CD14-positive monocyte (primary cell): ENCODE data around the gene CPED1. TPM values are rescaled to one million over a fixed set of nuclear protein-coding genes. Genes with fewer than 3 reads are reported as not detected.
"Not testable (repeated sequence)": the region's sequence is repeated elsewhere in the genome, so short reads cannot be mapped to it uniquely, and the experiment has no call there.

ENCODE experiments used
- DNase-seq, 3 donors: peaks; one replicate each; pipeline ENCODE4 v3.0.0-alpha.2; 2011 to 2022
- H2AFZ ChIP-seq: 2 replicates; pipeline ENCODE4 v1.6.0; 2012; ENCODE audit warnings: mild to moderate bottlenecking, low read depth, low read length, inconsistent platforms; ENCODE audit not compliant: insufficient read depth, poor library complexity, severe bottlenecking
- H3K27ac ChIP-seq, 2 donors: 1 replicate in 1 of 2; 2 replicates in 1 of 2; pipeline ENCODE4 v1.5.1; 2012 to 2013; ENCODE audit warnings: low read length in 2 of 2, control low read depth in 1 of 2, inconsistent platforms in 1 of 2, low read depth in 1 of 2, mild to moderate bottlenecking in 1 of 2
- H3K27me3 ChIP-seq, 2 donors: one replicate each; pipeline versions ENCODE4 v1.6.0 to v1.6.1; 2011 to 2013; ENCODE audit warnings: low read length in 2 of 2; ENCODE audit not compliant: control insufficient read depth in 2 of 2, insufficient read depth in 2 of 2
- H3K36me3 ChIP-seq, 2 donors: replicated peaks in 1 of 2; 1 replicate in 1 of 2; 2 replicates in 1 of 2; pipeline versions ENCODE4 v1.5.1 to v1.6.1; 2012 to 2013; ENCODE audit warnings: low read length in 2 of 2, control low read depth in 1 of 2, inconsistent platforms in 1 of 2, mild to moderate bottlenecking in 1 of 2; ENCODE audit not compliant: insufficient read depth in 2 of 2, control insufficient read depth in 1 of 2
- H3K4me1 ChIP-seq, 2 donors: 1 replicate in 1 of 2; 2 replicates in 1 of 2; pipeline versions ENCODE4 v1.5.1 to v1.6.1; 2012 to 2013; ENCODE audit warnings: low read length in 2 of 2, control low read depth in 1 of 2, inconsistent platforms in 1 of 2, mild to moderate bottlenecking in 1 of 2, moderate library complexity in 1 of 2; ENCODE audit not compliant: insufficient read depth in 2 of 2, control insufficient read depth in 1 of 2
- H3K4me2 ChIP-seq: replicated peaks from 2 replicates; pipeline ENCODE3; 2012; ENCODE audit warnings: low read length, moderate library complexity, mild to moderate bottlenecking; ENCODE audit not compliant: poor library complexity, severe bottlenecking; ENCODE audit errors: extremely low read depth
- H3K4me3 ChIP-seq, 3 experiments: fragments of 200-600 bp in 1 of 3; sonication (generic) in 1 of 3; replicated peaks in 1 of 3; 1 replicate in 2 of 3; 2 replicates in 1 of 3; pipeline ENCODE4 v1.5.1; 2011 to 2013; ENCODE audit warnings: low read length in 3 of 3, mild to moderate bottlenecking in 3 of 3, control low read depth in 2 of 3, low read depth in 2 of 3, inconsistent platforms in 1 of 3, moderate library complexity in 1 of 3
- H3K79me2 ChIP-seq: 2 replicates; pipeline ENCODE4 v1.6.0; 2012; ENCODE audit warnings: mild to moderate bottlenecking, control low read depth, inconsistent platforms, low read length, moderate library complexity; ENCODE audit not compliant: insufficient read depth
- H3K9ac ChIP-seq: 2 replicates; pipeline ENCODE4 v1.6.0; 2017; ENCODE audit warnings: low read length, mild to moderate bottlenecking; ENCODE audit not compliant: insufficient read depth, poor library complexity, severe bottlenecking
- H3K9me3 ChIP-seq, 2 donors: replicated peaks in 1 of 2; 1 replicate in 1 of 2; 2 replicates in 1 of 2; pipeline versions ENCODE4 v1.5.1 to v1.6.1; 2012 to 2013; ENCODE audit warnings: low read length in 2 of 2, control low read depth in 1 of 2; ENCODE audit not compliant: control insufficient read depth in 1 of 2, insufficient read depth in 1 of 2
- H4K20me1 ChIP-seq: 2 replicates; pipeline ENCODE4 v1.6.0; 2012; ENCODE audit warnings: mild to moderate bottlenecking, low read length, control low read depth, moderate library complexity; ENCODE audit not compliant: insufficient read depth
- H3K27ac Mint-ChIP-seq, 7 donors: one replicate each; pipeline ENCODE4 v1.8.0; 2020; ENCODE audit warnings: mild to moderate bottlenecking in 7 of 7, mixed read lengths in 7 of 7, moderate library complexity in 6 of 7, inconsistent platforms in 2 of 7
- H3K27me3 Mint-ChIP-seq, 3 donors: one replicate each; pipeline ENCODE4 v1.8.0; 2021 to 2022; ENCODE audit warnings: low read depth in 3 of 3, mild to moderate bottlenecking in 3 of 3, mixed read lengths in 3 of 3, moderate library complexity in 3 of 3, inconsistent platforms in 1 of 3
- H3K36me3 Mint-ChIP-seq, 2 donors: one replicate each; pipeline ENCODE4 v1.8.0; 2020; ENCODE audit warnings: mixed read lengths in 2 of 2, inconsistent platforms in 1 of 2, mild to moderate bottlenecking in 1 of 2
- H3K4me1 Mint-ChIP-seq: one replicate; pipeline ENCODE4 v1.8.0; 2020; ENCODE audit warnings: mild to moderate bottlenecking, mixed read lengths
- H3K4me3 Mint-ChIP-seq, 2 donors: one replicate each; pipeline ENCODE4 v1.8.0; 2020; ENCODE audit warnings: mild to moderate bottlenecking in 2 of 2, mixed read lengths in 2 of 2, moderate library complexity in 1 of 2
- H3K9me3 Mint-ChIP-seq, 7 donors: one replicate each; pipeline ENCODE4 v1.8.0; 2020 to 2022; ENCODE audit warnings: mixed read lengths in 7 of 7, mild to moderate bottlenecking in 6 of 7, moderate library complexity in 6 of 7, inconsistent platforms in 2 of 7
- CTCF ChIP-seq: fragments of 200-600 bp; IDR thresholded peaks from one replicate; pipeline ENCODE4 v1.8.0; 2022; ENCODE audit warnings: antibody characterized with exemption, mild to moderate bottlenecking
- WGBS: methylation state at CpG from one replicate; pipeline ENCODE4 v1.1.5; 2013; ENCODE audit warnings: missing lambda C conversion rate; ENCODE audit not compliant: insufficient coverage; 5-methylcytosine and 5-hydroxymethylcytosine counted together
- intact Hi-C, 2 donors: fragments of 100-400 bp; cut with micrococcal nuclease; formaldehyde crosslinking; loops; one replicate each; pipeline versions ENCODE4 v1.15.0 to v1.15.1; 2023
- polyA plus RNA-seq, 3 donors: library from polyadenylated mRNA; depleted of rRNA in 1 of 3; unstranded in 2 of 3; stranded (reverse) in 1 of 3; fragments of 300-500 nt in 2 of 3; fragments of >200 nt in 1 of 3; fragmentation: Illumina TruSeq in 2 of 3; gene quantifications; 1 replicate in 2 of 3; 2 replicates in 1 of 3; pipeline ENCODE4 v1.2.3, GENCODE V29; 2012 to 2021

CPED1 gene
- polyA plus RNA-seq, 3 donors = 9.8 to 30.0 (median 20.4) TPM

GRCh38 chr7:121252523-121253235 lies 264.2 kb downstream of the CPED1 start:
- H4K20me1 ChIP-seq, H3K4me3 ChIP-seq, intact Hi-C loops, H3K36me3 Mint-ChIP-seq, H3K9me3 ChIP-seq, H3K79me2 ChIP-seq, DNase-seq, H3K36me3 ChIP-seq, H3K27me3 ChIP-seq, H3K27ac Mint-ChIP-seq, H3K4me1 Mint-ChIP-seq, H3K9ac ChIP-seq, H3K4me2 ChIP-seq, H3K27me3 Mint-ChIP-seq, H3K4me3 Mint-ChIP-seq, H3K27ac ChIP-seq, H3K4me1 ChIP-seq, H2AFZ ChIP-seq: not testable (repeated sequence)
- WGBS = no CpG with 5 or more reads among the region's 5 CpGs
- H3K9me3 Mint-ChIP-seq = peaks cover 10 to 23% (median 14%) of the 10 kb centered on the region in 7 donors

GRCh38 chr7:121259826-121260225 lies 271.3 kb downstream of the CPED1 start:
- intact Hi-C loops = no loop called here
- Histone ChIP-seq H3K4me3 (no peak overlapping the region), H3K9ac (no peak overlapping the region), H3K9me3 (no peaks in the 10 kb centered on the region), H2AFZ (no peak overlapping the region), H3K4me1 (no peaks in the 10 kb centered on the region), H3K27me3 (no peaks in the 10 kb centered on the region), H3K79me2 (no peaks in the 10 kb centered on the region), H3K4me2 (no peak overlapping the region), H4K20me1 (no peaks in the 10 kb centered on the region), H3K27ac (no peak overlapping the region), H3K36me3 (no peaks in the 10 kb centered on the region)
- Mint-ChIP-seq H3K36me3 (no peaks in the 10 kb centered on the region), H3K27me3 (peaks cover 0 to 2% (median 0%) of the 10 kb centered on the region in 3 donors), H3K4me3 (no peak overlapping the region), H3K9me3 (peaks cover 0 to 2% (median 0%) of the 10 kb centered on the region in 7 donors), H3K27ac (no peak overlapping the region), H3K4me1 (no peaks in the 10 kb centered on the region)
- DNase-seq = no peak
- TF ChIP-seq CTCF = no peak
- WGBS = no CpG with 5 or more reads among the region's 4 CpGs
